NCI-H128 (cell line): ENCODE results near the gene RERE.

Experiments used
- DNase-seq: peaks from one replicate; lab custom pipeline; 2025; ENCODE audit not compliant: unreplicated experiment; lab: John Stamatoyannopoulos, UW

The RERE gene

DNA sequence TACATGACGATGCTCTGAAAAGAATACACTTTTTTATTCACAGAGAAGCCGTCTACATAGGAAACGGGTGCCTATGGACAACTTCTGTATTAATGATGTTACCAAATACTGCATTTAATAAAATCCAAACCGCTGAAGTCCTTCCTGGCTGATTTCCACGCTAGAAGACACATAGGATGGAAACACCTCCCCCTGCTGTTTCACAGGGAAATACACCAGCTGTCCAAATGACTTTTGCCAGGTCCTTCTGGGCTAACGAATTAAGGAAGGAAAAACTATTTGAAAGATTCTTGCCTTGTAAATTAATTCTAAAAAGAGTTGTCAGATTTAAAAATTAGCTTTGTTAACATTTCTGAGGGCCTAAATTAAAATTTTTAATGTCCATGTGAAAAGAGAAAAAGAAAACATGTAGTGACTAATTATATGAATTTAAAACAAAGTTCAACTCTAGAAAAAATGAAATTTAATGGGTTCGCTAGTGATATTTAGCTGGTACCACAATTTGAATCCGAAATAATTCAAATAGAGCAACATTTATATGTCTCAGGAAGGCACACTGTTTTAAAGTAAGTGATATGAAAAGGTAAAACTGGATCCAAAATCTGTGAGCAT lies 146.0 kb downstream of the RERE start:
- DNase-seq = no peak

DNA sequence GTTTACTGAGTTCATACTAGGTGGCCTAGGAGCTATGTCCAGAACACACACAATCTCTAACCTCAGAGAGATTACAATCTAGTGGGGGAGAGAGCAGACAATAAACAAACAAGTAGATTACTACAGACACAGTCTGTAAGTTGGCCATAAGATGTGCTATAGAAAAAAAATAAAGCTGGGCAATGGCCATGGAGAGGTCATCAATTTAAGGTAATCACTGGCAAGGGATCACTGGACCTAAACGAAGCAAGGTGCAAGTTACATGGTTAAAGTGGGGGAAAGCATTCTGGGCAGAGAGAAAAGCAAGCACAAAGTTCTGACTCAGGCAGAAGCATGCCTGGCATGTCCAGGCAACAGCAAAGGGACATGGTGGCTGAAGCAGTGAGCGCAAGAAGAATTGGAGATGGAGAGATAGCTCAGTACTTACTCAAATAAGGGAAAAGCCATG lies 147.0 kb downstream of the RERE start:
- no peak for DNase-seq

DNA sequence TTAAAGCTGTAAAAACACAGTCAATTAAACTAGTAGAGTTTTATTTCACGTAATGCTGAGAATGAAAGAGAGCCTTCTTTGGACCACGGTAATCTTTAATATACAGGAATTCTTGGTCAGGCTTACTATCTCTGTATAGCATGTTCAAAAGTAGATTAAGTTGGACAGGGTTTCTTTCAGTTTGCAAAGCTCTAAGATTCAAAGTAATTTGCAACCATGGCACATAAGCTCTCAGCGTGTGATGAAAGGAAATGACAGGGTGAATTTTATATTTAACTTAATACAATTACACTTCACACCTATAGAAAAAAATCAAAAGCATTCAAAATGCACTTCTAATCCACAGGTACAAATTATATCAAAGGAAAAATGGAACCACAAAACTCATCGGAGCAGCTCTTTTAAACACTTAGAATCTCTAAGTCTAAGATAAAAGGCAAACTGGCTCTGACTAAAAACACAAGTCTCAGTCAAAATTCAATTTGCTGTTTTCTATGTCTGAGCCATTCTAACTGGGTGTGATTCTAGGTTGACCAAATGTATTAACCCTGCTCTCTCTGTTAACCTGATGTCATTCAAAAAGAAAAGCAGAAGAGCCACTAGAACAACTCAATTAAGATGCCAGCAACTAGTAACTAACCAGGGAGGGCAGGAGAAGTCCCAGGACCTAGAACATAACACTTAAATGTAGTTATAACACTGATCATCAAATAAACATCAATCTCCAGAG lies 147.7 kb downstream of the RERE start:
- no peak for DNase-seq

DNA sequence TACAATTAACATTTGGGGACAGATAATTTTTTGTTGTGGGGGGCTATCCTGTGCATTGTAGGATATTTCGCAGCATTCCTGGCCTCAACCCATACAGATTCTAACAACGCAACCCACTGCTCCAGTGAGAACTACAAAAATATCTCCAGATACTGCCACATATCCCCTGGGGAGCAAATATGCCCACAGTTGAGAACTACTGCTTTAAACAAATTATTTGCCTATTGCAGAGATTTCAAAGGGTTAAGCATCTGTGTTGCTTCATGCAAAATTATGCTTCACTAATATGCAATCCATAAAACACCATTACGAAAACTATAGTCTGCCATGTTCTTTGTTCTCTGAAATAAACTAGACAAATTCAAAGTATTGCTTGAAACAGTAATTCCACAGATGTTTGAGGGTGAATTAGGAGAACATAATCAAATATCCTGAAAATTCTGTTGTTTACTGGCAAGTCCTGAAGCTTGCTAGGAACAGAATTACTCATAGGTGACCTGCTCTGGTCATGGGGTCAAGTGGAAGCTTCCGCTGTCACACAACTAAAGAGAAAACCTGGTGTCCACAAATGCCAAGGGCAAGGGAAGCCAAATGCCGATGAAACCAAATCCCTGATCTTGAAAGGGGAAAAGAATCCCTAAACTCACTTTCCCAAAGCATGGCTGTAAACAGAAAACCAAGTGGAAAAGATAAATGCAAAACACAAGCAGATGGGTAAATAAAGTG lies 149.4 kb downstream of the RERE start:
- DNase-seq = no peak

DNA sequence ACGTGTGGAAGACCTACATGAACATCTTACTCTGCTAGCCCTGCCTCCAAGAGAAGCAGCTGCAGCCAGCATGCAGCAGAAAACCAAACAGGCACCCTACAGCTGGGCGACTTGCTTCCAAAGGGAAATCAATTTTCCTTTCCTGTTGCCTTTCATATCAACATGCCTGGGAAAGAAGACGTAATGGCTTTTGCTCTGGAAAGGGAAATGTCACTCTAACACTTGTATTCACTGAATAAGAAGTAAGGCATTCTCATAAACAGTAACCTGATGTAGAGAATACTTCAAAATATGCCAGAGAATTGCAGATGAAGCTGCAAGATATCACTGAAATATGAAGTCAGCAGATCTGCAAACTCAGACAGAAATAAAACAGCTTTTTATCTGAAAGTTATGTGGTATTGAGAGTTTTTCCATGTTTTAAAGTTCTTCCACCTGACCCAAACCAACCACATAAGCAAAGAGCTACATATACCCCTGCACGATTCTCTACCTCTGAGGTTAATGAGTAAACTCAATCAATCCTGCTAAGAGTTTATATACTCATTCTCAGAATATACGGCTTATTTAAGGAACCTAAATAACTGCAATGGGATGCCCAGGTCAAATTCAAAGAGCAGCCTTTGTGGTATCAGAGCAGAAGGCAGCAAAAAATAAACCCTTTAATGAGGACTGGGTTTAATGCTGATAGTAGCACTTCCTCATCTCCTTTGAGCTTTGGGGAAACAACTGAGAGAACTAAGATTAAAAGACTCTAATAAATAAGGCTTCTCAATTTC lies 150.9 kb downstream of the RERE start:
- DNase-seq = no peak

DNA sequence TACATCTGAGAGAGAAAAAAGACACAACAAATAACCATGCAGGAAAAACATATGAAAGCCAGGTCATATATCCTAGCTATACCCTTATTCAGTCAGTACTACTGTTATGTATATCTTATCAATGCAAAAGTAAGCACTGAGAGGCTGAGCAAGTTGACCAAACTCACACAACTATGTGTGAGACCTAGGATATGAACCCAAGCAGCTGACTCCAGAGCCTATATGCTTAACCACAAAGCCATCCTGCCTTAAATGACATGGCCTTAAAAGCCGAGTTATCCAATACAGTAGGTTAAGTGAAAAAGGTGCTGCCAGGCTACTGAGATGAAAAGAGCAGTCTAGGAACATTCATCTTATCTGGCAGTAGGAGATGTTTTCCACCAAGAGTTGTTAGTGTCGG lies 151.6 kb downstream of the RERE start:
- no peak for DNase-seq

DNA sequence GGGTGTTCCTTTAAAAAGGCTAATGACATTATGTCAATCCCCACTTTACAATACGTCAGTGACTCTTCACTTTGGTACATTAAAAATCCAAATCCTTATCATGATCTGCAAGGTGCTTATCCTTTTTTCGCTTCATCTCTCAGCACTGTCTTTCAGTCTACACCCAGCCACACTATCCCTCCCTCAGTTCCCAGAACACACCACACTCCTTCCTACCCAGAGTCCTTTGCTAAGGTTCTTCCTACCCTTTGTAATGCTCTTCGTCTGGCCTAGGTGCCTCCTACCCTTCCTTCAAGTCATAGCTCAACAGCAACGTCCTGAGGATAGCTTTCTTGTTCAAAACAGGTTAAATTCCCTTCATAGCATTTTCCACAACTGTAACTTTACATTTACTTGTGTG lies 152.6 kb downstream of the RERE start:
- no peak for DNase-seq

DNA sequence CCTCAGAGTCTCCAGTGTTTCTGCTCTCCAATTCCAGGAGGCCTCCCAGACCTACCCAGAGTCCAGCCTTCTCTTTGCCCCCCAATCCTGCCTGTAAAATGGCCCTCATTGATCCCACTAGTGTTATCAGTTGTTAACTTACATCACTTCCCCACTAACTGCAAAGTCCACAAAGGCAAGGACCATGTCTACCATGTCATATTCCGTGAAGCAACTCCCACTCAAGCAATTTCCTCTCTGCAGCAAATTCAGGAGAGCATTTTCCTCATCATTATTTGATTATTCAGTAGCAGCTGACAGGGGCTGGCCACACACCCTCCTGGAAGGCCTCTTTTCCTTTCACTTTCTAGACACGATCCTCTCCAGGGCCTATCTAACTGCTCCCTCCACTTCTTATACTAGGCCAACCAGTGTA lies 153.5 kb downstream of the RERE start:
- no peak for DNase-seq

DNA sequence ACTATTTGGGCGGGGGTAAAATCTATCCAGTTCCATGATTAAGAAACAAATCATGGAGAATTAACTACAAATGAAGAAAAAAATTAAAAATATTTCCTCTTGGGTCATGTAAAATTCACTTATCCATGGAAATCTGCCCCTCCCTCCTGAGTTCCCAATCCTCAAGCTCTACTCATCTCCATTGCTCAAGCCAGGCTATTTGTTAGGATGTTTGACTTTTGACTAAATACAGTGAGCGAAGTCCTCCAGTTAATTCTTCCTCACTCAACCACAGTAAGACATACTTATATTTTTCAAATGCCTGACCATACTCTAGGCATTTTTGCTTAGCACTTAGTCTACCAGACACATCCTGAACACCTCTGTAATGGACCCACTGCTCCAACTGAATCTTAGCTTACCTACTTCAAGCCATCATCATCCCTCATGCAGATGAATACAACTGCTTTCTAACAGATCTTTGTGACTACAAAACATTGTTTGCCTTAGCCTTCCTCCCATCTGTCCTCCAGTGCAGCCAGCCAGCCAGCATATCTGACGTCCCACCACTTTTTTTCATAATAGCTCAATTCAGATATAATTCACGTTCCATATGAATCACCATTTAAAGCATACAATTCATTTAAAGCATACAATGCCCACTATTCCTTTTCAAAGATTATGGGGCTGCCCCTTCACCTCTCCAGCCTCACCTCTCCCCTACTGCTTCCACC lies 154.2 kb downstream of the RERE start:
- no peak for DNase-seq

DNA sequence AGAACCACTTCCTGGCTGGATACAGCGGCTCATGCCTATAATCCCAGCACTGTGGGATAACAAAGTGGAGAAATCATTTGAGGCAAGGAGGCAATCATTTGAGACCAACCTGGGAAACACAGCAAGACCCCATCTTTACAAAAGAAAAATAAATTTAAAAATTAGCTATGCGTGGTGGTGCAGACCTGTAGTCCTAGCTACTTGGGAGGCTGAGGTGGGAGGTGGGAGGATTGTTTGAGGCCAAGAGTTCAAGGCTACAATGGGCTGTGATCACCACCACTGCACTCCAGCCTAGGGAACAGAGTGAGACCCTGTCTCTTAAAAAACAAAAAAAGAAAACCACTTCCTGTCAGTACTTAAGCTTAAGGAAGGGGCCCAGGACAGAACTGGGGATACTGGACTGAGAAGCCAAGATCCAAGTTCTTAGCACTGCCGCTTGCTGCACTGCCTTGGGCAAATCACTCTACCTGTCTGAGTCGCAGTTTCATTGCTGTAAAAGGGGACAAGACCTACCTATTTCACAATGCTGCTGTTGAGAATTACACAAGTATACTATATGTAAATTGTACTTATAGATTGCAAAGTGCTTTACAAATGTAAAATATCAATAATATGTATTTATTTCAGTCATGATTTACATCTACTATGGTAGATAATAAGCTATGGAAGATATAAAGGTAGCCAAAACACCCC lies 154.9 kb downstream of the RERE start:
- DNase-seq = no peak

DNA sequence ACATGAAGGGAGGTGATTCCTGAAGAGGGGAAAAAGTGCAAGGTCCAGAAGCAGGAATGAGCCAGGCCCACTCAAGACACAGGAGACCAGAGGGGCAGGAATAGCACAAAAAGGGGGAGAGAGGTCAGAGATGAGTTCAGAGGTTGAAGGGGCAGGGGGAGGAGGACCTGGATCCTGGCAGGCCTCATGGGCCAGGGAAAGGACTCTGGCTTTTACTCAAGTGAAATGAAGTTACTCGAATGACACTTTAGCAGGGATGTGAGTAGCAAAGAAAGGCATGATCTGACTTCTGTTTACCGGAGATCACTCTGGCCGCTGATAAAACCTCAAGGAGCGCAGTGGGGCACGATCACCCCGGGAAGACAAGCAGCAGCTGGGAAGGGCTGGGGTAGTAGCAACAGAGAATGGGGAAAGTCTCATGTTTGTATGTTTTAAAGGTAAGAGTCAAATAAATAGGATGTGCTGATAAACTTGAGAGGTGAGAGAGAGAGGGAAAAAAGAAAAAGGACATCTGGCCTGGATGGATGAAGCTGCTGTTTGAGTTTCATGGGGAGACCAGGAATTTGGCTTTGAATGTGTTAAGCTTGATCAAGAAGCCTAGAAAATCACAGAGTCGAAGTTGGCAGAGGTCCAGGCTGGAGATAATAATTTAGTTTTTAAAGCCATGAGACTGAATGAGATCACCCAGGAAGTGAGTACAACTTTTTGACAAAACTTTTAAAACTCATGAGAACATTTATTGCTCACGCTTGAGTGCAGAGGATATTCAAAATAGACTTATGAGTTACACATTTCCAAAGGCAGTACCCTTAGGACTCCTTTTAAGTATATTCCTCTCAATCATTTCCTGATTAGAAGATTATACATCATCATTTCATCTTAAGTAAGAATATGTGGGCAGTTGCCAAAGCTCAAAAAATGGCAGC lies 156.0 kb downstream of the RERE start:
- DNase-seq = no peak

DNA sequence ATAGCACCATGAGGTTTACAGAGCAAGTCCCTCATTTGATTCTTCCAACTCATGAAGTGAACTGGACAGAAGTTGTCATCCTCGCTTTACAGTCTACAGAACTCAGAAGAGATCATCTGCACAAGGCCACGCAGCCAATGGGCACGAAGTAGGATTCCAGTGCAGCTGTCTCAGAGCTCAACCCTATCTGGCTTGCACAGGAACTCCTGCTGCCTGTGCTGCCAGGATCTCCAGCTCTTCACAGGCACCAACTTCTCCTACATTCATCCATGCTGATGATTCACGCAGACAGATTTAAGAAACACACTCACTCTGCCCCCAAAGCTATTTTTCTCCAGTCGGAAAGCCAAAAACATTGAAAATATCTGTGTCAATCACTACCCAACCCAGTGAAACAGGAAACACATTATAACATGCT lies 157.0 kb downstream of the RERE start:
- DNase-seq = no peak

DNA sequence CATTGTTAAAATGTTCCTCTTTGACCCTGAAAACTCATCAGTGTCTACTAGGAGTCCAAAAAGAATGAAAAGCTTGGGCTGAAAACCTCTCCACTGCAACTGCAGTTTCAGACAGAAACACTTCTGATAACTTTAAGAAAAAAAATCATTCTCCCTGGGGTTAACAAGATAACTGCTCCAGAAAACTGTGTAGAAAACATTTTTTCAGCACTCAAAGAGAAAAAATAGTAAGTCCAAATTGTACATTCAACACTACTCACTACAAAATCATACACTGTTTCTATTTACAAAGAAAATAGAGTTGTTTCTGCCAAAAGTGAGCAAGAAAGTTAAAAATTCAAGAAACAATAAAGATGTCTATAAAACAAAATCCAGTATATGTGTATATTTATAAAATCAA lies 157.8 kb downstream of the RERE start:
- DNase-seq = no peak

DNA sequence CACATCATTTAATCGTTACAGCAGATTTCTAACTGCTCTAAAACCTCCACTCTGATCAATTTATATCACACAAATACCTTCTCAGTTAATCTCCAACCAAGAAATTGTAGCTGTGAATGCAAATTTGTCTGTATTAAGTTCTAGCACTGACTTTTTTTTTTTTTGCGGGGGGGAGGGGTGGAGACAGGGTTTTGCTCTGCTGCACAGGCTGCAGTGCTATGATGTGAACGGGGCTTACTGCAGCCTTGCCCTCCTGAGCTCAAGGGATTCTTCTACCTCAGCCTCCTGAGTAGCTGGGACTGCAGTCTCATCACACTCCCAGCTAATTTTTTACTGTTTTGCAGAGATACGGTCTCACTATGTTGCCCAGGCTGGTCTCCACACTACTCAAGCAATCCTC lies 163.6 kb downstream of the RERE start:
- DNase-seq = no peak

DNA sequence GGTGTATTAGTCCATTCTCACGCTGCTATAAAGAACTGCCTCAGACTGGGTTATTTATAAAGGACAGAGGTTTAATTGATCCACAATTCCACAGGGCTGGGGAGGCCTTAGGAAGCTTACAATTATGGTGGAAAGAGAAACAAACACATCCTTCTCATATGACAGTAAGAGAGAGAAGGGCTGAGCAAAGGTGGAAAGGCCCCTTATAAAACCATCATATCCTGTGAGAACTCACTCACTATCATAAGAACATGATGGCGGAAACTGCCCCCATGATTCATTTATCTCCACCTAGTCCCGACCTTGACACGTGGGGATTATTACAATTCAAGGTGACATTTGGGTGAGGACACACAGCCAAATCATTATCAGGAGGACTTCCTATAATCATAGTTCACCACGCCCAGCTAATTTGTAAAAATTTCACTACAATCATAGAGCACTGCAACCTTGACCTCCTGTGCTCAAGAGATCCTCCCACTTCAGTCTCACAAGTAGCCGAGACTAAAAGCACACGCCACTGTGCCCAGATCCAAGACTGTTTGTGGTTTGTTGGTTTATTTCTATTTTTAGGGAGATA lies 164.9 kb downstream of the RERE start:
- no peak for DNase-seq

DNA sequence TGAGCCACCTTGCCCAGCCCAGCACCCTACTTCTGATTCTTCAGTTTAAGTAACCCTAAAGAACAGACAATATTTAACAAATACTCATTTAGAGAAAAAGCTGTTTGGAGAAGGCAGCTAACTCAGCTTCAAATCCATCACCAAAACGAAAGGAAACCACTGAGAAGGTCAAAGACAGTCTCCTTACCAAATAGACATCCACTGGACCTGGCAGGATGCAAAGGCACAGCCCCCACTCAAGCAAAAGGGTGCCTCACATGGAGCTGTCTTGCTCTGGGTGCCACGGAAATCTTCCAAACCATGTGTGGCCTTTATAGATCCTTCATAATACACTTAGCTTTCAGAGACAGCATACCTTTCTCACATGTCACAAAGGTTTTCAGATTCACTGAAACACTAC lies 165.5 kb downstream of the RERE start:
- DNase-seq = no peak

DNA sequence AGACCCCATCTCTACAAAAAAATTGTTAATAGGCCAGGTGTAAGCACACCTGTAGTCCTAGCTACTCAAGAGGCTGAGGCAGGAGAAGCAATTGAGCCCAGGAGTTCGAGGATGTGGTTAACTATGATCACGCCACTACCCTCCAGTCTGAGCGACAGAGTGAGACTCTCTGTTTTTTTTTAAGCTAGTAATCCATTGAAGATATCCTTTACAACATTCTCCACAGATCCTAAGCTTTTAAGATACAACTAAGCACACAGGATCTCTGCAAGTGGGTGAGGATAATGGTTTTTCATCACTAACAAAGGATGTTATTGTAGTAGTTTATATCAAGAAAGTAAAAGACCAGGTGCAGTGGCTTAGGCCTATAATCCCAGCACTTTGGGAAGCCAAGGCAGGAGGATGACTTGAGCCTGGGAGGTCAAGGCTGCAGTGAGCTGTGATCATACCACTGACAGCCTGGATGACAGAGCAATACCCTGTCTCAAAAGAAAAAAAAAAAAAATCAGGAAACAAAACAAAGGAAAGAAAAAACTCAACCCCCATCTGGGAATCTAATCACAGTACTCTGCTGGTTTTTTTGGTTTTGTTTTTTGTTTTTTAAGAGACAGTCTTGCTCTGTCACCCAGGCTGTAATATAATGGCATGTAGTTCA lies 166.1 kb downstream of the RERE start:
- no peak for DNase-seq

DNA sequence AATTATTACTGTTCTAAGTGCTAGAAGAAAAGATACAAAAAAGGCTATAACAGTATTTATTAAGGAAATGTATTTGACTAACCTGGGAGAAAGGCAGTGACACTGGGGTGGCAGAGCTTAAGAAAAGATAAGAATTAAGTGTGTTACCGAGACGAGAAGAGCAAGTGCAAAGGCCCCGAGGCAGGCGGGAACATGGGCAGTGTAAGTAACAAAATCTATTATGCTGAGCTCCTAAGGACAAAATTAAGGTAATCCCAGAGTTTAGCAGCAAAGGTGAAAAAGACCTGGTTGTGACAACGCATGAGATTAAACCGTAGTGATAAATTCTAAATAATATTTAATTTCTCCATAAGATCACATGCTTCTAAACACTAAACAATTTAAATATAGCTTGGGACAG lies 167.6 kb downstream of the RERE start:
- no peak for DNase-seq
